Right lung (tissue), 5 donors: ENCODE measurements around the gene ZNF454. TPM values are rescaled to one million over a fixed set of nuclear protein-coding genes. Genes with fewer than 3 reads are reported as not detected.

Experiments used
- DNase-seq, 2 donors: peaks; one replicate each; pipeline ENCODE4 v3.0.0-alpha.2; 2013
- polyA plus RNA-seq, 5 donors: library from polyadenylated mRNA; unstranded; fragments of 120-200 nt; gene quantifications; one replicate each; pipeline versions ENCODE4 v1.2.1 to v1.2.3, GENCODE V29; 2013; ENCODE audit warnings: inconsistent platforms in 1 of 5, low replicate concordance in 1 of 5; ENCODE audit not compliant: insufficient read length in 5 of 5, insufficient read depth in 1 of 5

ZNF454 gene
- polyA plus RNA-seq, 5 donors = 5.4 to 9.4 (median 9.0) TPM

DNA sequence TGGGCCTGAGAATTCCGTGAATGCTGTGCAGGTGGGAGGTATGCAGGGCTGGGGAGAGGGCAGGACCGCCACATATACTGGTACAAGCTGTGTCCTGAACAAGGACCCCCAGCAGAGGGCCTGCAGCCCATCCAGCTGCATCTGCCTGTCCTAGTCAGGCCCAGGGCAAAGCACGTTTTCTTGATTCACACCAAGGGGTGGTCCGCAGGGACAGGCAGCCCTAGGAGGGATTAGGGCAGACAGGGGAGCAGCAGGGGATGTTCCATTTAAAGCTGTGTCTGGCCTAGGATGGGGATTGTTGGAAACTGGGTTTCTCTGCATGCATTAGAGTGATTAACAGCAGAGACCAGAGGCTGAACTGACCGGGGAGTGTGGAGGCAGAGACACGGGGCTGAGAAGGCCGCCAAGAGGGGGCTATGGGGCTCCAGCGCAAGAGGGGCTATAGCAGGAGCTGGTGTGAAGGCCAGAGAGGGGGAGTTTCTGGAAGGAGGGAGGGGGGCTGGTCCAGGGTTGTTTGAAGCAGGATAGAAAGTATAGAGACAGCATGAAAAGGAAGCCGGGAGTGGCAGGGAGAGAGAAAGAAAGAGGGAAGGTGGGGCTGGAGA is 51.4 kb downstream of the ZNF454 start:
- DNase-seq = no peak

DNA sequence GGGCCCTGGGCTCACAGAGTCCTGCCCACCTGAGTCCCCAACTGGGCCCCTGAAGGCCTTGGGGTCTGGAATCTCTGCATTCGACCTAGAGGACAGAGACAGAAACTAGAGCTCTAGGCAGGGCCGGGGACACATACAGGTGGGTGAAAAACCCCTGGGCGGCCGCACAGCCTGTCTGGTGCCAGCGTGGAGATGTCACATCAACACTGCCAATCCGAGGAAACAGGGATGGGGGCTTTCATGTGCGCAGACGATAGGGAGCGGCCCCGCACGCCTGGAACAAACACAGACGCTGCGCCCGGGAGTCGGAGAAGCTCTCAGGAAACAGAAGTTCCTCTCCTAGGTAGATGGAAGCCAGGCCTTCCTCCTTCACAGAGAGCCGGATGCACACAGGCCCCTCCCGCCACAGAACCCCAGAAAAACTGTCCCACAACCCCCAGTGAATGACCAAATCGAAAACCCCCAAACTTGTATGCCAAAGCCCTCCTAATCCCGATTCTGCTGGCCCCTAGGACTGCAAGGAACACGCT is 52.3 kb downstream of the ZNF454 start:
- DNase-seq = no peak

- DNase-seq = no peak
These were observed 53.1 kb downstream of the ZNF454 start for GRCh38 chr5:178993955-178994579.

GRCh38 chr5:178994580-178995340 is 53.8 kb downstream of the ZNF454 start, which contains the start of gene GRM6:
GRM6 (minus strand) TSS chr5:178995320; CDS start chr5:178994944, 376 bp downstream.
- no peak for DNase-seq

GRCh38 chr5:178995341-178995690 is 54.3 kb downstream of the ZNF454 start:
- DNase-seq = no peak

DNA sequence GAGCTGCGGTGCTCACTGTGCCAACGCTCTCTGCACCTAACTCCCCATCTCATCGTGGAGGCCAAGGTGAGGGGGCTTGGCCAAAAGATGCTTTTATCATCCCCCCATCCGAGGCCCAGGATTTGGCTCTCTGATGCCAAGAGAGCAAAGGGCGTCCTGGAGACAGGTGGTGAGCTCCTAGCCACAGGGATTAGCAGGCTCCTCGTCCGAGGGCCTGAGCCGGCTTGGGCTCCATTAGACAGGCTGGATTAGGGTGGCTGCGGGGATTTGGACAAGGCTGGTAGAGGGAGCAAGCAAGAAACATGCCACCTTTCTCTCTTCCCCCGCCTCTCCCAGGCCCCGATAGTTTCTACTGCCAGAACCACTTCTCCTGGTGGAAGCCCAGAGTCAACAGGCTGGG is 55.2 kb downstream of the ZNF454 start:
- no peak for DNase-seq

DNA sequence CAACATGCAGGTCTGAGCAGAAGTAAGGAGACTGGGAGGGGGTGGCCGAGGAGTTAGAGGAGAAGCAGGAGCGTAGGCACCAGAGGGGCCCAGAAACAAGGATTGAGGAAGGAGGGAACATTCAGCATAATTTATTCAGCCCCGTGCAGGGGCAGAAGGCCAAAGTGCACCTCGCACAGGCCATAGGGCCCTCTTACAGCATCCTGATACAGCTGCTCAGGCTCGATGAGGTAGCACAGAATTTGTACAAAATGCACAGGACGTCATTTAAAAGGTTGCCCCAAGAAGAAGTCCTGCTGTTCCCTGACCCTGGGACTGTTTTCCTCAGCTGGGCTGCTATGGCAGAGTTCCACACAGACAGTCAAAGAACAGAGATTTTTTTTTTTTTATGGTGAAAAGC is 56.2 kb downstream of the ZNF454 start:
- no peak for DNase-seq

- DNase-seq = no peak
These were observed 57.4 kb downstream of the ZNF454 start for GRCh38 chr5:178998441-178998840.

- no peak for DNase-seq
These were observed 65.6 kb downstream of the ZNF454 start for GRCh38 chr5:179006564-179006963.

- DNase-seq = no peak
These were observed 67.7 kb downstream of the ZNF454 start for GRCh38 chr5:179008667-179009066.

Other genes with a start within 250 kb of the ZNF454 start
- gene ZNF354A, start 210.5 kb upstream of the ZNF454 start, polyA plus RNA-seq = 10 to 100 TPM; 16.7 to 25.3 (median 17.5) TPM
- 10 to 100 TPM; 22.0 to 35.1 (median 29.1) TPM for gene ZNF354B, start 81.2 kb upstream of the ZNF454 start, polyA plus RNA-seq
- 1 to 10 TPM; 4.6 to 8.1 (median 6.6) TPM for gene ZFP2, start 45.3 kb upstream of the ZNF454 start, polyA plus RNA-seq
- gene GRM6, start 54.1 kb downstream of the ZNF454 start, polyA plus RNA-seq = 1 to 10 TPM; 1.5 to 2.1 (median 1.8) TPM
- gene ZNF879, start 82.6 kb downstream of the ZNF454 start, polyA plus RNA-seq = 1 to 10 TPM; 5.3 to 6.6 (median 5.5) TPM
- 10 to 100 TPM; 10.1 to 20.9 (median 17.1) TPM for gene ZNF354C, start 119.2 kb downstream of the ZNF454 start, polyA plus RNA-seq